Panc1 (cell line): Measurements from ENCODE around the gene HCN2. TPM values are rescaled to one million over a fixed set of nuclear protein-coding genes. Genes with fewer than 3 reads are reported as not detected.

Source experiments
- ATAC-seq: fragments of 200-7000 bp; cut with Tn5 transposase; 2 replicates; pipeline ENCODE4 v1.9.1; 2020; ENCODE audit warnings: mild to moderate bottlenecking, moderate library complexity
- BruUV-seq: library from RNA; stranded (reverse); fragments of 400-500 nt; replicated peaks from 2 replicates; lab custom pipeline; 2021; lab: Mats Ljungman, UMichigan
- CTCF ChIA-PET: fragments of 300-600 bp; sonication (Branson Sonifier 250); formaldehyde crosslinking; loops from one replicate; lab custom pipeline; 2022; ENCODE audit warnings: antibody characterized with exemption; lab: Charles Lee
- POLR2A ChIA-PET: fragments of 300-600 bp; sonication (Branson Sonifier 250); formaldehyde crosslinking; loops from one replicate; lab custom pipeline; 2022; ENCODE audit warnings: antibody characterized with exemption; lab: Charles Lee
- DNase-seq: peaks from one replicate; pipeline ENCODE4 v3.0.0-alpha.2; 2010; ENCODE audit warnings: low read depth, low spot score
- H3K27ac ChIP-seq: 2 replicates; pipeline ENCODE4 v1.5.1; 2011; ENCODE audit warnings: mild to moderate bottlenecking, low read length, inconsistent platforms
- H3K27me3 ChIP-seq: fragments of 200-500 bp; sonication (Bioruptor generic); 2 replicates; pipeline ENCODE4 v1.6.0; 2014; ENCODE audit warnings: low read length, inconsistent platforms; ENCODE audit not compliant: control insufficient read depth, insufficient read depth
- H3K36me3 ChIP-seq: fragments of 200-500 bp; sonication (Bioruptor generic); 2 replicates; pipeline ENCODE4 v1.5.1; 2014; ENCODE audit warnings: inconsistent platforms, mild to moderate bottlenecking, low read length, moderate library complexity; ENCODE audit not compliant: control insufficient read depth, insufficient read depth
- H3K4me1 ChIP-seq: 2 replicates; pipeline ENCODE4 v1.5.1; 2011; ENCODE audit warnings: inconsistent platforms, mild to moderate bottlenecking, low read length, moderate library complexity; ENCODE audit not compliant: control insufficient read depth, insufficient read depth
- H3K4me3 ChIP-seq, 2 experiments: 2 replicates each; pipeline ENCODE4 v1.5.1; 2011 to 2012; ENCODE audit warnings: low read depth in 2 of 2, low read length in 2 of 2, mild to moderate bottlenecking in 2 of 2, inconsistent platforms in 1 of 2, moderate library complexity in 1 of 2
- H3K9me3 ChIP-seq: fragments of 200-500 bp; sonication (Bioruptor generic); 2 replicates; pipeline ENCODE4 v1.5.1; 2014; ENCODE audit warnings: low read depth, mild to moderate bottlenecking, inconsistent platforms, low read length, moderate library complexity; ENCODE audit not compliant: control insufficient read depth, insufficient read depth
- POLR2AphosphoS5 ChIP-seq: IDR thresholded peaks from 2 replicates; pipeline ENCODE4 v1.6.1; 2012; ENCODE audit warnings: mild to moderate bottlenecking, low read depth, low read length, moderate library complexity
- SIN3A ChIP-seq: IDR thresholded peaks from 2 replicates; pipeline ENCODE4 v1.6.1; 2012; ENCODE audit warnings: low read depth, mild to moderate bottlenecking, low read length, moderate library complexity, borderline replicate concordance; ENCODE audit not compliant: insufficient read depth
- TCF7L2 ChIP-seq: IDR thresholded peaks from 2 replicates; pipeline ENCODE4 v1.6.1; 2011; ENCODE audit warnings: mild to moderate bottlenecking, low read depth, low read length, inconsistent platforms
- in situ Hi-C: cut with HindIII; loops from 2 replicates; pipeline ENCODE4 v1.10.0; 2016; ENCODE audit warnings: low sequenced_read_pairs, low pct_unique_long_range_greater_than_20kb
- intact Hi-C: fragments of 100-400 bp; cut with micrococcal nuclease; formaldehyde crosslinking; loops from one replicate; pipeline ENCODE4 v1.10.0; 2022; ENCODE audit not compliant: unreplicated experiment
- total RNA-seq: library from RNA; stranded (reverse); gene quantifications from one replicate; pipeline ENCODE4 v1.2.1, GENCODE V29; 2021; ENCODE audit not compliant: unreplicated experiment
- TF ChIP-seq, protein P1 (sequence below), 2 experiments: IDR thresholded peaks; 2 replicates each; pipeline ENCODE4 v1.6.1; 2011 to 2012; ENCODE audit warnings: low read depth in 2 of 2, control low read depth in 1 of 2, low read length in 1 of 2, mild to moderate bottlenecking in 1 of 2, moderate library complexity in 1 of 2; ENCODE audit not compliant: insufficient read depth in 1 of 2
- TF ChIP-seq, protein P2 (sequence below): fragments of 450-650 bp; IDR thresholded peaks from 2 replicates; pipeline ENCODE4 v1.5.1; 2017; ENCODE audit warnings: mild to moderate bottlenecking

The HCN2 gene
- total RNA-seq, 1 experiment from 2014 or later: 15.1 TPM

DNA sequence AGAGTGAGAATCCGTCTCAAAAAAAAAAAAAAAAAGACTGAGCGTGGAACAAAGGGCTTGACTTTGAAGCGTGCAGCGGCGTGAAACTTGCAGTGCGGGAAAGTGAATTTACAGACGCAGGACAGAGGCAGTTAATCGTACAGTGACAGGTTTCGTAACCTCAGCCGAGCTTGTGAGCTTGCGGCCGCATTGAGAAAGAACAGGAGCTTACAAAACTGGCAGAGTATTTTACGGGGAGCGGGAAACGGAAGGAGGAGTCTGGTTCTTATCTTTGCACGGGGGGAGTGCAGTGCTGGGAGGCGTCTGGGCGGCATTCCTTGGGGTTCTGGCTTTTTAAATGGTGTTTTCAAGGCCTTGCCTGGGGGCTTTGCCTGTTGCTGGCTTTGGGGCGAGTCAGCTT, 23.3 kb upstream of the HCN2 start:
- intact Hi-C loops: no loop called here
- Histone ChIP-seq H3K27me3 (no peaks in the 10 kb centered on the region), H3K9me3 (no peaks in the 10 kb centered on the region), H3K27ac (no peak overlapping the region), H3K36me3 (no peaks in the 10 kb centered on the region; the same call in 1 of the 2 replicates), H3K4me3 (no peak overlapping the region), H3K4me1 (peaks cover 9% of the 10 kb centered on the region)
- POLR2A ChIA-PET: no interaction called here
- TF ChIP-seq TCF7L2 (no peak), POLR2AphosphoS5 (no peak), SIN3A (no peak)
- TF ChIP-seq, protein P1, sequence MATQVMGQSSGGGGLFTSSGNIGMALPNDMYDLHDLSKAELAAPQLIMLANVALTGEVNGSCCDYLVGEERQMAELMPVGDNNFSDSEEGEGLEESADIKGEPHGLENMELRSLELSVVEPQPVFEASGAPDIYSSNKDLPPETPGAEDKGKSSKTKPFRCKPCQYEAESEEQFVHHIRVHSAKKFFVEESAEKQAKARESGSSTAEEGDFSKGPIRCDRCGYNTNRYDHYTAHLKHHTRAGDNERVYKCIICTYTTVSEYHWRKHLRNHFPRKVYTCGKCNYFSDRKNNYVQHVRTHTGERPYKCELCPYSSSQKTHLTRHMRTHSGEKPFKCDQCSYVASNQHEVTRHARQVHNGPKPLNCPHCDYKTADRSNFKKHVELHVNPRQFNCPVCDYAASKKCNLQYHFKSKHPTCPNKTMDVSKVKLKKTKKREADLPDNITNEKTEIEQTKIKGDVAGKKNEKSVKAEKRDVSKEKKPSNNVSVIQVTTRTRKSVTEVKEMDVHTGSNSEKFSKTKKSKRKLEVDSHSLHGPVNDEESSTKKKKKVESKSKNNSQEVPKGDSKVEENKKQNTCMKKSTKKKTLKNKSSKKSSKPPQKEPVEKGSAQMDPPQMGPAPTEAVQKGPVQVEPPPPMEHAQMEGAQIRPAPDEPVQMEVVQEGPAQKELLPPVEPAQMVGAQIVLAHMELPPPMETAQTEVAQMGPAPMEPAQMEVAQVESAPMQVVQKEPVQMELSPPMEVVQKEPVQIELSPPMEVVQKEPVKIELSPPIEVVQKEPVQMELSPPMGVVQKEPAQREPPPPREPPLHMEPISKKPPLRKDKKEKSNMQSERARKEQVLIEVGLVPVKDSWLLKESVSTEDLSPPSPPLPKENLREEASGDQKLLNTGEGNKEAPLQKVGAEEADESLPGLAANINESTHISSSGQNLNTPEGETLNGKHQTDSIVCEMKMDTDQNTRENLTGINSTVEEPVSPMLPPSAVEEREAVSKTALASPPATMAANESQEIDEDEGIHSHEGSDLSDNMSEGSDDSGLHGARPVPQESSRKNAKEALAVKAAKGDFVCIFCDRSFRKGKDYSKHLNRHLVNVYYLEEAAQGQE (IDR thresholded peaks at IDR 0.05; ENCODE audit: insufficient read depth in 1 of 2, low read depth in 2 of 2, low read length in 1 of 2): no peak
- in situ Hi-C loops: no loop called here
- CTCF ChIA-PET: no interaction called here
- DNase-seq: no peak
- BruUV-seq: TSS peak; percentile 55
- ATAC-seq: no peak

DNA sequence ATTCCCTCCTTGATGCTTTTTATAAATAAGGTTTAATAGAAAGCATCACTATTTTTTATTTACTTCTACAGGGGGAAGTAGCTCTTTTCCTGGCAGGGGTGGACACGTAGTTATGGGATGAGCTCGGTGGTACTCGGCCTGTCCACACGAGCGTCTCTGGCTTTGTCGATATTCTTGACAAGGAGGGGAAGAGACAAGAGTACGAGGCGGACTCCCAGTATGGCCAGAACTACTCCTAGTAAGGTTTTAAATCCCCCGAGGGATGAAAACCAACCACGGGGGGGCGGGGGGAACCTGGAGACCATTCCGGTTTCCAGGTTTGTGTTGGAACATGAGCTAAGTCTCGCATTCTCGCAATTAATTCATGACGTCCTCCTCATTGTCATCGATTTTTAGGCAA, 22.8 kb upstream of the HCN2 start:
- no peaks in the 10 kb centered on the region; the same call in 1 of the 2 replicates for H3K36me3 ChIP-seq
- ChIA-PET POLR2A (no interaction called here), CTCF (no interaction called here)
- no peaks in the 10 kb centered on the region for H3K9me3 ChIP-seq
- in situ Hi-C loops (no loop called here), intact Hi-C loops (no loop called here)
- H3K4me3 ChIP-seq: no peak overlapping the region
- no peak for DNase-seq
- H3K4me1 ChIP-seq: peaks cover 9% of the 10 kb centered on the region
- ATAC-seq: no peak
- TF ChIP-seq, protein P2, sequence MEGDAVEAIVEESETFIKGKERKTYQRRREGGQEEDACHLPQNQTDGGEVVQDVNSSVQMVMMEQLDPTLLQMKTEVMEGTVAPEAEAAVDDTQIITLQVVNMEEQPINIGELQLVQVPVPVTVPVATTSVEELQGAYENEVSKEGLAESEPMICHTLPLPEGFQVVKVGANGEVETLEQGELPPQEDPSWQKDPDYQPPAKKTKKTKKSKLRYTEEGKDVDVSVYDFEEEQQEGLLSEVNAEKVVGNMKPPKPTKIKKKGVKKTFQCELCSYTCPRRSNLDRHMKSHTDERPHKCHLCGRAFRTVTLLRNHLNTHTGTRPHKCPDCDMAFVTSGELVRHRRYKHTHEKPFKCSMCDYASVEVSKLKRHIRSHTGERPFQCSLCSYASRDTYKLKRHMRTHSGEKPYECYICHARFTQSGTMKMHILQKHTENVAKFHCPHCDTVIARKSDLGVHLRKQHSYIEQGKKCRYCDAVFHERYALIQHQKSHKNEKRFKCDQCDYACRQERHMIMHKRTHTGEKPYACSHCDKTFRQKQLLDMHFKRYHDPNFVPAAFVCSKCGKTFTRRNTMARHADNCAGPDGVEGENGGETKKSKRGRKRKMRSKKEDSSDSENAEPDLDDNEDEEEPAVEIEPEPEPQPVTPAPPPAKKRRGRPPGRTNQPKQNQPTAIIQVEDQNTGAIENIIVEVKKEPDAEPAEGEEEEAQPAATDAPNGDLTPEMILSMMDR: no peak
- no TSS peak for BruUV-seq
- H3K27ac ChIP-seq: no peak overlapping the region
- no peaks in the 10 kb centered on the region for H3K27me3 ChIP-seq

DNA sequence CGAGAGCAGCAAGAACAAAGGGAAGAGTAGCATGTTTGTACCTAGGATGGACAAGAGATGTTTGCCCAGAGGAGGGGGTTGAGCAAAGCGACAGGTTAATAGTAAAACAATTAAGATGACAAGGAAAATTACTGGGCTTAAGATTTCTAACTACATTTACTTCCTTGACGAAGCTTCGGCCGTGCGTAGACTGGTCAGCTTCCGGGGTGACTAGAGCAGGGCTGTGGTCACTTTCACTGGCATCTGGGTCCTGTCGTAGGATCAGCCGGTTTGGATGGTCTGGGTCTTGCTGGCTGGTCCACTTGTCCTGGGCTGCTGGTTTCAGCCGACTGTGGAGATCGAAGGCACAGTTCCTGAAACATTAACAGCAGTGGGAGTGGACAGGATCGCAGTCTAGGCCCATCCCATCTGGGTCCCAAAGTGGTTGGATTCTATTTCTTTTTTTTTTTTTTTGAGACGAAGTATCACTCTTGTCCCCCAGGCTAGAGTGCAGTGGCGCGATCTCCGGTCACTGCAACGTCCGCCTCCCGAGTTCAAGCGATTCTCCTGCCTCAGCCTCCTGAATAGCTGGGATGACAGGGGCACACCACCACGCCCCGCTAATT, 22.3 kb upstream of the HCN2 start:
- no TSS peak for BruUV-seq
- Histone ChIP-seq H3K27ac (no peak overlapping the region), H3K4me1 (peaks cover 9% of the 10 kb centered on the region), H3K36me3 (no peaks in the 10 kb centered on the region; the same call in 1 of the 2 replicates), H3K9me3 (no peaks in the 10 kb centered on the region), H3K27me3 (no peaks in the 10 kb centered on the region), H3K4me3 (no peak overlapping the region)
- intact Hi-C loops: no loop called here
- ChIA-PET POLR2A (no interaction called here), CTCF (no interaction called here)
- ATAC-seq: no peak
- TF ChIP-seq, protein P2: no peak
- TF ChIP-seq TCF7L2: no peak
- TF ChIP-seq, protein P1 (IDR thresholded peaks at IDR 0.05; ENCODE audit: insufficient read depth in 1 of 2, low read depth in 2 of 2, low read length in 1 of 2): no peak
- no peak for TF ChIP-seq POLR2AphosphoS5
- no peak for TF ChIP-seq SIN3A
- in situ Hi-C loops: no loop called here
- DNase-seq: no peak
